Ureter (tissue), 1 donor: ENCODE measurements around the gene PSME3. TPM values are rescaled to one million over a fixed set of nuclear protein-coding genes. Genes with fewer than 3 reads are reported as not detected.
"Not testable (repeated sequence)": the region's sequence is repeated elsewhere in the genome, so short reads cannot be mapped to it uniquely, and the experiment has no call there.

Experiments used
- DNase-seq: peaks from one replicate; pipeline ENCODE4 v3.0.0-alpha.2; 2020; ENCODE audit warnings: low spot score
- total RNA-seq: library from RNA; stranded (reverse); gene quantifications from one replicate; pipeline ENCODE4 v1.2.4, GENCODE V29; 2023
- donor health status: DM: yes; HTN: yes; CAD: no.

The PSME3 gene
- total RNA-seq, 1 donor from 2014 or later = 113 TPM

GRCh38 chr17:42851371-42852240 is 18.4 kb downstream of the PSME3 start:
- not testable (repeated sequence) for DNase-seq

DNA sequence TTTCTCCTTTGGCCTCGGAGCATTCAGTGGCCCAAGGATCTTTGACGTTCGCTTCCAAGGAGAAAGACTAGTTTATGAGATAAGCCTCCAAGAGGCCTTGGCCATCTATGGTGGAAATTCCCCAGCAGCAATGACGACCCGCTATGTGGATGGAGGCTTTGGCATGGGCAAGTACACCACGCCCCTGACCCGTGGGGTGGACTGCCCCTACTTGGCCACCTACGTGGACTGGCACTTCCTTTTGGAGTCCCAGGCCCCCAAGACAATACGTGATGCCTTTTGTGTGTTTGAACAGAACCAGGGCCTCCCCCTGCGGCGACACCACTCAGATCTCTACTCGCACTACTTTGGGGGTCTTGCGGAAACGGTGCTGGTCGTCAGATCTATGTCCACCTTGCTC is 19.2 kb downstream of the PSME3 start:
- DNase-seq = no peak

DNA sequence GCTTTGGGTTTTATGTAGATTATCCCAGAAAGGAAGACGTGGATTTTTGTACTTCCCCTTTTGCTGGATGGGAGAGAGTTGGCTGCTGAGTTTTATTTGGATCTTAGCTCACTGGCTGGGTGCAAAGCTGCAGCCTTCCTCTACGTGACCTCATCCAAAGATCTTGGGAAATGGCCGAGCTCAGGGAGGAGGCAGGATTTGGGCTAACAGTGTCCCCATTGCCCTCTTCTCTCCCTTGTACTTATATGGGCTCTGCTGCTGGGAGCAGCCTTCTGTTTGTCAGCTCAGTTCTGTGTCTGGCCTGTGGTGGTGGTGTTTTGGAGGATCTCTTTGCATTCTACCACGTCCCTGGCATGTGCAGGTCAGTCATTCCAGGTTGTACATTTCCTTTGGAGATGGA is 19.8 kb downstream of the PSME3 start:
- DNase-seq = no peak

- DNase-seq = no peak
Observed at GRCh38 chr17:42853597-42853967, 20.4 kb downstream of the PSME3 start.

DNA sequence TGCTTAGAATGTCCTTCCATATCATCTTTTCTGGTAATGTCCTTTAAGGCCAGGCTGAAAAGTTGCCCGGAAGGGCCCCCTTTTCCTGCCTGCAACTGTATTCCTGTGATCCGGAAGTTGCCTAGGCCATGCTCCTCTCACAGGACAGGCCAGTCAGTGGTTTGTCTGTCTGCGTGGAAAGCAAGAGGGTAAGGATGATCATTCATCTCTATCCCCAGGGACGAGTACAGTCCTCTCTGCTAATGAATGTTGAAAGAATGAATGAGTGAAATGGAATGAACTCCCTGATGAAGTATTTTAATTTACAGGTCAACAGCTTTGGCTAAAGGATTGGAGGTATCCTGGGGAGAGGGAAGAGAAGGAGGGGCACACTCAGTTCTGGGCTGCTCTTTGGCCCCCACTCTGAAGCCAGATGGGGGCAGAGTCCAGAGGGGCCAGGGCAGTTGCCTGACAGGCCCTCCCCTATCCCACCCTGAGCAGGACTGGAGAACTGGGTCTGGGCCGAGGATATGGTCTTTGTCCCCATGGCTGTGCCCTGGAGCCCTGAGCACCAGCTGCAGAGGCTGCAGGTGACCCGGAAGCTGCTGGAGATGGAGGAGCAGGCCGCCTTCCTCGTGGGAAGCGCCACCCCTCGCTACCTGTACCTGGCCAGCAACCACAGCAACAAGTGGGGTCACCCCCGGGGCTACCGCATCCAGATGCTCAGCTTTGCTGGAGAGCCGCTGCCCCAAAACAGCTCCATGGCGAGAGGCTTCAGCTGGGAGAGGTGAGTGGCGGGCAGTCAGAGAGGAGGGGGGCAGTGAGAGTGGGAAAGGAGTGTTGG is 21.0 kb downstream of the PSME3 start:
- DNase-seq = no peak

DNA sequence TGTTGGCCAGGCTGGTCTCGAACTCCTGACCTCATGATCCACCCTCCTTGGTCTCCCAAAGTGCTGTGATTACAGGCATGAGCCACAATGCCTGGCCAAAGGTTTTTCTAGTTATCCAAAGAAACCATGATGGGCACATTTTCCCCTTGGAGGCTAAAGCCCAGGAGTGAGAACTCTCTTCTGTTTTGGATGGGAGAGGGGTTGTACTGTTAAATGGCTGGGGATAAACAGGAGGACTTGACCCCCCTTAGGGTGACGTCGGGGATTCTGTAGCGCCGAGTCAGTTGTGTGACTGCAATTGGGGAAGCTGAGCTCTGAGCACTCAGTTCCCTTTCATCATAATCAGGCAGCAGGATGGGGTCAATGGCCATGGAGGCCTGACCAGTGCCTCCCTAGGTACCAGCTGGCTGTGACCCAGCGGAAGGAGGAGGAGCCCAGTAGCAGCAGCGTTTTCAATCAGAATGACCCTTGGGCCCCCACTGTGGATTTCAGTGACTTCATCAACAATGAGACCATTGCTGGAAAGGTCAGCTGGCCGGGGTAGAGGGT is 21.9 kb downstream of the PSME3 start:
- DNase-seq = no peak

DNA sequence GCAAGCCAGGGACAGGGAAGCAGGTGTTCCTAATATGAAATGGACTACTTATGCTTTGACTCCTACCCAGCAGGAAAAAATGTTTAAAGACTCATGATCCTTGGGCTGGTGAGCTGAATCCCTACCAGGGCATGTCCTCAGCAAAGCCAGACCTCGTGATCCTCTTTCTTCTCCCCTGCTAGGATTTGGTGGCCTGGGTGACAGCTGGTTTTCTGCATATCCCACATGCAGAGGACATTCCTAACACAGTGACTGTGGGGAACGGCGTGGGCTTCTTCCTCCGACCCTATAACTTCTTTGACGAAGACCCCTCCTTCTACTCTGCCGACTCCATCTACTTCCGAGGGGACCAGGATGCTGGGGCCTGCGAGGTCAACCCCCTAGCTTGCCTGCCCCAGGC is 22.9 kb downstream of the PSME3 start:
- DNase-seq = not testable (repeated sequence)

DNA sequence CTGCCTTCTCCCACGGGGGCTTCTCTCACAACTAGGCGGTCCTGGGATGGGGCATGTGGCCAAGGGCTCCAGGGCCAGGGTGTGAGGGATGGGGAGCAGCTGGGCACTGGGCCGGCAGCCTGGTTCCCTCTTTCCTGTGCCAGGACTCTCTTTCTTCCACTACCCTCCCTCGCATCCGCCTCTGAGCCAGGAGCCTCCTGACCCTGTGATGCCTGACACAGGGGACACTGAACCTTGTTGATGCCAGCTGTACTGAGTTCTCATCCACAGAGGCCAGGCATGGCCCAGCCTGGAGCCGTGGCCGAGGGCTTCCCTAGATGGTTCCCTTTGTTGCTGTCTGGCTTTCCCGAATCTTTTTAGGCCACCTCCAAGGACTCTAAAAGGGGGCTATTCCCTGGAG is 23.3 kb downstream of the PSME3 start:
- DNase-seq = not testable (repeated sequence)

DNA sequence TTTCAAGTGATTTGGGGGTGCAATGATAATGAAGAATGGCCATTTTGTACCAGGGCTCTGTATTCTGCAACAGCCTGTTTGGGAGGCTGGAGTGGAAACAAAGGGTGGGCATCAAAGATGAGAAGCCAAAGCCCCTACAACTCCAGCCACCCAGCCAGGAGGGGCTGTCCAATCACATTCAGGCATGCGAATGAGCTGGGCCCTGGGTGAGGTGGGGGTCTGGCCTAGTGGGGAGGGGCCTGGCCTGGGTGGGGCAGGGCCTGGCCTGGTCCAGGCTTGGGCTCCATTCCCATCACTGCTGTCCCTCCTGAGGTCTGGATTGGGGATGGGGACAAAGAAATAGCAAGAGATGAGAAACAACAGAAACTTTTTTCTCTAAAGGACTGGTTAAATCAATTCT is 24.2 kb downstream of the PSME3 start:
- no peak for DNase-seq

GRCh38 chr17:42865638-42866094 is 32.5 kb downstream of the PSME3 start:
- no peak for DNase-seq

DNA sequence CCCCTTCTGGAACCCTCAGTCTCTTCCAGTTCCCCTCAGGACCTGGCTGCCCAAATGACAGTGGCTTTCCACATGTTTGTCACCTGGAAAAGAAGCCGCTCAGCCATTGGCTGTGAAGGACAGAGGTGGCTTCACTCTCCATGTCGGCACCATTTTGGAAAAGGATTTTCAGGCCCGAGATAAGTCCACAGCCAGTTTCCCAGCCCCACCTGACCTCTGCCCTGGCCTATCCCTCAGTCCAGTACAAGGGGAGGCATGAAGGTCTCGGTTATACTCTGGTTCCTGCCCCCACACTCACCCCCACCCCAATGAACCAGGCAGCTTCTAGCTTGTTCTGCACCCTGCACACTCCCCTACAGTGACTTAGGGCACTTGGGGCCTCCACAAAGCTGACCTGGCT is 33.0 kb downstream of the PSME3 start:
- no peak for DNase-seq

- no peak for DNase-seq
Observed at GRCh38 chr17:42866631-42867575, 33.7 kb downstream of the PSME3 start.

GRCh38 chr17:42867694-42868261 is 34.6 kb downstream of the PSME3 start:
- DNase-seq = not testable (repeated sequence)

DNA sequence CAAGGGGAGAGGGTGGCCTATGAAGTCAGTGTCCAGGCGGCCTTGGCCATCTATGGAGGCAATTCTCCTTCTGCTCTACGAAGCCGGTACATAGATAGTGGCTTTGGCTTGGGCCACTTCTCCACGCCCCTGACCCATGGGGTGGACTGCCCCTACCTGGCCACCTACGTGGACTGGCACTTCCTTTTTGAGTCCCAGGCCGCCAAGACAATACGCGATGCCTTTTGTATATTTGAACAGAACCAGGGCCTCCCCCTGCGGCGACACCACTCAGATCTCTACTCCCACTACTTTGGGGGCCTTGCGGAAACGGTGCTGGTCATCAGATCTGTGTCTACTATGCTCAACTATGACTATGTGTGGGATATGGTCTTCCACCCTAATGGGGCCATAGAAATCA is 35.1 kb downstream of the PSME3 start:
- DNase-seq = no peak

GRCh38 chr17:42871647-42872046 is 38.5 kb downstream of the PSME3 start:
- DNase-seq = no peak

DNA sequence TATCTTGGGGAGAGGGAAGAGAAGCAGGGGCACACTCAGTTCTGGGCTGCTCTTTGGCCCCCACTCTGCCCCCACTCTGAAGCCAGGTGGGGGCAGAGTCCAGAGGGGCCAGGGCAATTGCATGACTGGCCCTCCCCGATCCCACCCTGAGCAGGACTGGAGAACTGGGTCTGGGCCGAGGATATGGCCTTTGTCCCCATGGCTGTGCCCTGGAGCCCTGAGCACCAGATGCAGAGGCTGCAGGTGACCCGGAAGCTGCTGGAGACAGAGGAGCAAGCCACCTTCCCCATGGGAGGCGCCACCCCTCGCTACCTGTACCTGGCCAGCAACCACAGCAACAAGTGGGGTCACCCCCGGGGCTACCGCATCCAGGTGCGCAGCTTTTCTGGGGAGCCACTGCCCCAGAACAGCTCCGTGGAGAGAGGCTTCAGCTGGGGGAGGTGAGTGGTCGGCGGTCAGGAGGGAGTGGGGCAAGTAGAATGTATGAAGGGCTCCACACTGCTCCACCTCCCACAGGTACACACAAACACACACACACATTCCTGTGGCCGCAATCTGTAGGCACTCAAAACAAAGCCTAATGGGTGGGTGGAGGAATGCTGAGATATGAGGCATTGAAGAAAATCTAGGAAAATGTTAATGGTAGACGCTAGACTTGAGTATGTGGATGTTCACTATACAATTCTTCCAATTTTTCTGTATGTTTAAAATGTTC is 39.2 kb downstream of the PSME3 start:
- DNase-seq = no peak

DNA sequence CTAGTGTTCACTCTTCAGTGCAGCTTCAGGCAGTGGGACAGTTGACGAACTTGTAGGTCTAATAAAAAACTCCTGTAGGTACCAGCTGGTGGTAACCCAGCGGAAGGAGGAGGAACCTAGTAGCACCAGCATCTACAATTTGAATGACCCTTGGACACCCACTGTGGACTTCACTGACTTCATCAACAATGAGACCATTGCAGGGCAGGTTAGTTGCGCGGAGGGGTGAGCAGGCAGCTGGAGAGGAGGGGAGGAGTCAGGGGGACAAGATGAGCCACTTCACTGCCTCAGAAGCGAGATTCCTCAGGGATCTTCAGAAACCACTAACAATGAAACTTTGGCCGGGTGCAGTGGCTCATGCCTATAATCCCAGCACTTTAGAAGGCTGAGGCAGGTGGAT is 40.1 kb downstream of the PSME3 start:
- no peak for DNase-seq

- not testable (repeated sequence) for DNase-seq
Observed at GRCh38 chr17:42873932-42874695, 40.9 kb downstream of the PSME3 start.

DNA sequence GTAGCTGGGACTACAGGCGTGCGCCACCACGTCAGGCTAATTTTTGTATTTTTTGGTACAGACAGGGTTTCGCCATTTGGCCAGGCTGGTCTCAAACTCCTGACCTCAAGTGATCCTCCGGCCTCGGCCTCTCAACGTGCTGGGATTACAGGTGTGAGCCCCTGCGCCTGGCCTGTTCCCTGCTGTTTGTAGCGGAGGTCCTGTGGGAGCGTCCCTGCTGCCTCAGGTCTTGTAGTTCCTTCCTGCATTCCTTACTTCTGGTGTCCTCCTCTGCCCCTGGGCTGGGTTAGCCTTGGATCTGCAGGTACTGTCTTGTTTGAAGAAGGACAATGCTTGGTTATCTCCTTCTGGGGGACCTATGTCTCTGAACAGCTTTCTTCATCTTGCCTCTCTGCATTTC is 43.8 kb downstream of the PSME3 start:
- DNase-seq = no peak
